ENCODE measurements around the gene C19orf25. TPM values are rescaled to one million over a fixed set of nuclear protein-coding genes. Genes with fewer than 3 reads are reported as not detected.
A peak's percentile ranks its signal among the peaks of the same experiment; 100 is the strongest.

The C19orf25 gene
- total and polyA plus RNA-seq, 9 of the 15 experiments (the other 6 are each of a cell fraction or from before 2014, with no cell fraction given), result 0.79 to 96.0 (median 36.1) TPM

- Histone ChIP-seq H4K20me1 (replicated peaks; ENCODE audit: control insufficient read depth, insufficient read depth, low read length) (peaks cover 11% of the 10 kb centered on the region), H3K27ac (ENCODE audit: extremely low read depth, low read depth, low read length) (no peak overlapping the region), H3K4me3 (no peak overlapping the region), H3K9me3 (replicated peaks; ENCODE audit: control insufficient read depth, insufficient read depth, low read depth, low read length) (no peaks in the 10 kb centered on the region), H3K27me3 (ENCODE audit: control insufficient read depth in 2 of 2, insufficient read depth in 2 of 2, low read length in 2 of 2) (peaks cover 20 to 35% of the 10 kb centered on the region in 2 experiments; a peak in 4 of 5 replicates), H3K9ac (ENCODE audit: insufficient read depth in 1 of 2, low read depth in 2 of 2, low read length in 2 of 2) (no peak overlapping the region), H2AFZ (ENCODE audit: low read depth, low read length) (no peak overlapping the region), H3K79me2 (ENCODE audit: control insufficient read depth, insufficient read depth, low read length) (no peaks in the 10 kb centered on the region), H3K9me1 (ENCODE audit: control insufficient read depth, insufficient read depth, low read length) (no peaks in the 10 kb centered on the region), H3K4me1 (replicated peaks in 1 of 2; ENCODE audit: control insufficient read depth in 2 of 2, insufficient read depth in 2 of 2, low read length in 2 of 2) (peaks cover 3 to 53% of the 10 kb centered on the region in 2 experiments; a peak in 3 of 5 replicates), H3K36me3 (ENCODE audit: control insufficient read depth, insufficient read depth, low read length) (no peaks in the 10 kb centered on the region), H3K4me2 (ENCODE audit: insufficient read depth, low read length) (no peak overlapping the region)
- no peak for ATAC-seq
- CTCF ChIA-PET (ENCODE audit: low intra/inter-chr PET ratio), result no interaction called here
- intact Hi-C loops (cut with micrococcal nuclease), result no loop called here
- no TSS peak for BruUV-seq (replicated peaks)
- no peak for DNase-seq (ENCODE audit: extremely low read depth in 1 of 4, low spot score in 3 of 4)
- in situ Hi-C loops (cut with MboI), result no loop called here
- no peak for FAIRE-seq
- POLR2A ChIA-PET, result no interaction called here
- WGBS (ENCODE audit: insufficient coverage, low coverage, missing lambda C conversion rate), result 28% methylated on average over 32 of the region's 33 CpGs
- TF ChIP-seq ZEB2 (IDR thresholded peaks at IDR 0.05), result 0 out of 2 replicates have a peak, but pooled peaks have one; percentile 62
- TF ChIP-seq HSF4 (CRISPR knock-in tag; IDR thresholded peaks at IDR 0.05; ENCODE audit: borderline replicate concordance), result no peak
- no peak for TF ChIP-seq ELF4 (CRISPR knock-in tag; IDR thresholded peaks at IDR 0.05)
- TF ChIP-seq JUNB (CRISPR knock-in tag; conservative IDR thresholded peaks at IDR 0.05), result no peak
- TF ChIP-seq, protein P1, sequence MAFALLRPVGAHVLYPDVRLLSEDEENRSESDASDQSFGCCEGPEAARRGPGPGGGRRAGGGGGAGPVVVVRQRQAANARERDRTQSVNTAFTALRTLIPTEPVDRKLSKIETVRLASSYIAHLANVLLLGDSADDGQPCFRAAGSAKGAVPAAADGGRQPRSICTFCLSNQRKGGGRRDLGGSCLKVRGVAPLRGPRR (CRISPR knock-in tag; IDR thresholded peaks at IDR 0.05), result no peak
- TF ChIP-seq NONO (IDR thresholded peaks at IDR 0.05; ENCODE audit: low read depth in 2 of 2, low read length in 1 of 2), result no peak
- TF ChIP-seq ZNF584 (CRISPR knock-in tag; IDR thresholded peaks at IDR 0.05; ENCODE audit: low read depth), result no peak
- peak; percentile 65; the same call in 1 of the 2 replicates for TF ChIP-seq ZBTB33 (CRISPR knock-in tag; IDR thresholded peaks at IDR 0.05)
- TF ChIP-seq, protein P2, sequence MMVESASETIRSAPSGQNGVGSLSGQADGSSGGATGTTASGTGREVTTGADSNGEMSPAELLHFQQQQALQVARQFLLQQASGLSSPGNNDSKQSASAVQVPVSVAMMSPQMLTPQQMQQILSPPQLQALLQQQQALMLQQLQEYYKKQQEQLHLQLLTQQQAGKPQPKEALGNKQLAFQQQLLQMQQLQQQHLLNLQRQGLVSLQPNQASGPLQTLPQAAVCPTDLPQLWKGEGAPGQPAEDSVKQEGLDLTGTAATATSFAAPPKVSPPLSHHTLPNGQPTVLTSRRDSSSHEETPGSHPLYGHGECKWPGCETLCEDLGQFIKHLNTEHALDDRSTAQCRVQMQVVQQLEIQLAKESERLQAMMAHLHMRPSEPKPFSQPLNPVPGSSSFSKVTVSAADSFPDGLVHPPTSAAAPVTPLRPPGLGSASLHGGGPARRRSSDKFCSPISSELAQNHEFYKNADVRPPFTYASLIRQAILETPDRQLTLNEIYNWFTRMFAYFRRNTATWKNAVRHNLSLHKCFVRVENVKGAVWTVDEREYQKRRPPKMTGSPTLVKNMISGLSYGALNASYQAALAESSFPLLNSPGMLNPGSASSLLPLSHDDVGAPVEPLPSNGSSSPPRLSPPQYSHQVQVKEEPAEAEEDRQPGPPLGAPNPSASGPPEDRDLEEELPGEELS (CRISPR knock-in tag; IDR thresholded peaks at IDR 0.05; ENCODE audit: borderline replicate concordance), result no peak
- TF ChIP-seq SREBF2 (CRISPR knock-in tag; IDR thresholded peaks at IDR 0.05), result no peak
- TF ChIP-seq CTBP1 (IDR thresholded peaks at IDR 0.05; ENCODE audit: borderline replicate concordance), result no peak
- TF ChIP-seq KLF6 (CRISPR knock-in tag; IDR thresholded peaks at IDR 0.05; ENCODE audit: borderline replicate concordance), result no peak
- TF ChIP-seq DNMT1 (IDR thresholded peaks at IDR 0.05), result no peak
- TF ChIP-seq ZNF830 (CRISPR knock-in tag; IDR thresholded peaks at IDR 0.05), result no peak
Measured at GRCh38 chr19:1526066-1526778, 47.2 kb upstream of the C19orf25 start.

Measured in K562 (cell line).